ENCODE results near the gene SEZ6L2.

- TF ChIP-seq CTCF (IDR thresholded peaks at IDR 0.05) (no peak), POLR2A (IDR thresholded peaks at IDR 0.05) (no peak)
Measured at GRCh38 chr16:29862383-29862883, 36.9 kb downstream of the SEZ6L2 start.

Data from thyroid gland (tissue), 4 donors.